A673 (cell line): ENCODE measurements around the gene GPR22.

ENCODE experiments used
- CTCF ChIP-seq: fragments of 300-800, 200-600 bp; sonication (generic); conservative IDR thresholded peaks from 2 replicates; pipeline ENCODE4 v1.5.1; 2017; ENCODE audit warnings: low read depth, mild to moderate bottlenecking, antibody characterized with exemption, low read length, moderate library complexity, mixed read lengths
- EZH2 ChIP-seq: fragments of 200-600 bp; sonication (generic); IDR thresholded peaks from 2 replicates; pipeline ENCODE4 v1.6.1; 2017; ENCODE audit warnings: borderline replicate concordance, low read depth, mild to moderate bottlenecking, mixed read lengths, antibody characterized with exemption, low read length; ENCODE audit not compliant: poor library complexity, severe bottlenecking

DNA sequence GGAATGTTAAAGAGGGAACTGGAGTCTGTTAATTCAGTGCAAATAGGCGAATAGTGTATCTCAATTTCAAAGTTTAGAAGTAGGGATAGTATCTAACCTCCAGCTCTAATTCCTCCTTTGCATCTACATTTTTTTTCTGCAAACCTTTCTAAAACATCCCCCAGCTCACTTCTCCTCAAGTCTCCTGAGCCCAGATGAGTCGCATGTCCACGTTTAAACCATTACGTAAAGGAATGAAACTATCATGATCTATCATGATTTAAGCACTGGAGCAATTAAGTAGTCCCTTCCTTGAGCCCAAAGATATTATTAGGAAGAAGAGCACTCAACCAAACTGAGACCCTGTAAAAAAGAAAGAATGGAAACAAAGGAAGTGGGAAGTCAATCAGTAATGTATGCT is 29.9 kb downstream of the GPR22 start:
- TF ChIP-seq CTCF (no peak), EZH2 (no peak)
